ENCODE results near the gene SIRT1. TPM values are rescaled to one million over a fixed set of nuclear protein-coding genes. Genes with fewer than 3 reads are reported as not detected.
A peak's percentile ranks its signal among the peaks of the same experiment; 100 is the strongest.
"Not testable (repeated sequence)": the region's sequence is repeated elsewhere in the genome, so short reads cannot be mapped to it uniquely, and the experiment has no call there.

SIRT1 gene
- 76.7 and 83.8 TPM in 2 replicates for total RNA-seq (2021)
- long read RNA-seq, full-length matches to known transcripts: 3 of 20 reads
- long read RNA-seq, partial matches to known transcripts: 10 of 20 reads
- long read RNA-seq, other reads (novel, unspliced or antisense): 7 of 20 reads

DNA sequence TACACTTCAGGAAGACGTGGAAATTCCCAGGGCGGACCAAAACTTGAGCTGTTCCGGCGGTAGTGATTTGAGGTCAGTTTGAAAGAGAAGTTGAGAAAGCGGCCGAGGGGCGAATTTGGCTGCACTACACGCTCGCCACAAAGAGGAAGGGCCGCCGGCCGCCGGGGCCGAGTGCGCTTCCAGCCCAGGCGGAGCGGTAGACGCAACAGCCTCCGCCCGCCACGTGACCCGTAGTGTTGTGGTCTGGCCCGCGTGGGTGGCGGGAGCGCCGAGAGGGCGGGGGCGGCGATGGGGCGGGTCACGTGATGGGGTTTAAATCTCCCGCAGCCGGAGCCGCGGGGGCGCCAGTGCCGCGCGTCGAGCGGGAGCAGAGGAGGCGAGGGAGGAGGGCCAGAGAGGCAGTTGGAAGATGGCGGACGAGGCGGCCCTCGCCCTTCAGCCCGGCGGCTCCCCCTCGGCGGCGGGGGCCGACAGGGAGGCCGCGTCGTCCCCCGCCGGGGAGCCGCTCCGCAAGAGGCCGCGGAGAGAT is at the start of gene SIRT1:
Gene SIRT1, plus strand, starts transcription at position 344 of the 529 bp plus-strand sequence. Its CDS starts 66 bp downstream, at position 410.
- H3K79me1 ChIP-seq (ENCODE audit: insufficient read depth, low read depth, low read length, poor library complexity, severe bottlenecking): peaks cover 3% of the 10 kb centered on the region
- no peak within 1 kb of the TSS for H2AFZ ChIP-seq (ENCODE audit: low read length)
- TF ChIP-seq, protein P1, sequence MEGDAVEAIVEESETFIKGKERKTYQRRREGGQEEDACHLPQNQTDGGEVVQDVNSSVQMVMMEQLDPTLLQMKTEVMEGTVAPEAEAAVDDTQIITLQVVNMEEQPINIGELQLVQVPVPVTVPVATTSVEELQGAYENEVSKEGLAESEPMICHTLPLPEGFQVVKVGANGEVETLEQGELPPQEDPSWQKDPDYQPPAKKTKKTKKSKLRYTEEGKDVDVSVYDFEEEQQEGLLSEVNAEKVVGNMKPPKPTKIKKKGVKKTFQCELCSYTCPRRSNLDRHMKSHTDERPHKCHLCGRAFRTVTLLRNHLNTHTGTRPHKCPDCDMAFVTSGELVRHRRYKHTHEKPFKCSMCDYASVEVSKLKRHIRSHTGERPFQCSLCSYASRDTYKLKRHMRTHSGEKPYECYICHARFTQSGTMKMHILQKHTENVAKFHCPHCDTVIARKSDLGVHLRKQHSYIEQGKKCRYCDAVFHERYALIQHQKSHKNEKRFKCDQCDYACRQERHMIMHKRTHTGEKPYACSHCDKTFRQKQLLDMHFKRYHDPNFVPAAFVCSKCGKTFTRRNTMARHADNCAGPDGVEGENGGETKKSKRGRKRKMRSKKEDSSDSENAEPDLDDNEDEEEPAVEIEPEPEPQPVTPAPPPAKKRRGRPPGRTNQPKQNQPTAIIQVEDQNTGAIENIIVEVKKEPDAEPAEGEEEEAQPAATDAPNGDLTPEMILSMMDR (conservative IDR thresholded peaks at IDR 0.05): no peak
- peak within 1 kb of the TSS; percentile 42 for H3K18ac ChIP-seq (ENCODE audit: insufficient read length, low read depth, low read length)
- H3K14ac ChIP-seq (ENCODE audit: insufficient read depth, low read length): peak within 1 kb of the TSS; percentile 74
- peak within 1 kb of the TSS; percentile 32 for H3K27ac ChIP-seq (ENCODE audit: insufficient read length, low read depth, low read length)
- H2BK20ac ChIP-seq (ENCODE audit: low read depth, low read length, poor library complexity, severe bottlenecking): no peak within 1 kb of the TSS
- H3K9ac ChIP-seq (ENCODE audit: extremely low read depth, insufficient read length, low read length): peak within 1 kb of the TSS; percentile 79
- no peaks in the 10 kb centered on the region for H3K4me1 ChIP-seq (ENCODE audit: insufficient read depth, low read length)
- H2BK120ac ChIP-seq (ENCODE audit: low read depth, low read length, poor library complexity, severe bottlenecking): no peak within 1 kb of the TSS
- no peaks in the 10 kb centered on the region for H4K20me1 ChIP-seq (ENCODE audit: control insufficient read depth, insufficient read depth, insufficient read length)
- H3K4ac ChIP-seq (ENCODE audit: low read depth, low read length): no peak within 1 kb of the TSS
- H4K5ac ChIP-seq (ENCODE audit: insufficient read length, low read depth, low read length): no peak within 1 kb of the TSS
- no peak within 1 kb of the TSS for H2BK5ac ChIP-seq (ENCODE audit: insufficient read length, low read length)
- peak within 1 kb of the TSS; percentile 87 for H3K4me2 ChIP-seq (ENCODE audit: insufficient read depth, insufficient read length, low read length)
- H3K79me2 ChIP-seq (ENCODE audit: insufficient read depth, low read length): peaks cover 16% of the 10 kb centered on the region; the same call in 1 of the 2 replicates
- H3K27ac Mint-ChIP-seq: peak within 1 kb of the TSS; percentile 98
- peak; percentile 97 for DNase-seq
- peak within 1 kb of the TSS; percentile 90 to 97 for H3K4me3 Mint-ChIP-seq
- no peak within 1 kb of the TSS for H2BK15ac ChIP-seq (ENCODE audit: low read depth, low read length)
- H2AK5ac ChIP-seq (ENCODE audit: insufficient read length, low read length): no peak within 1 kb of the TSS
- no CpG with 5 or more reads among the region's 62 CpGs for WGBS (ENCODE audit: extremely low coverage, insufficient read length, low lambda C conversion rate)
- no peaks in the 10 kb centered on the region for H3K27me3 ChIP-seq (ENCODE audit: insufficient read depth, low read length)
- peaks cover 17 to 31% of the 10 kb centered on the region in 2 experiments for H3K4me1 Mint-ChIP-seq
- no peak within 1 kb of the TSS for H3K23ac ChIP-seq (ENCODE audit: insufficient read length, low read depth, low read length)
- H3K9me3 ChIP-seq (ENCODE audit: control insufficient read depth, low read depth, low read length): no peaks in the 10 kb centered on the region
- no peak within 1 kb of the TSS for H3K56ac ChIP-seq (ENCODE audit: insufficient read length, low read depth, low read length)
- no peaks in the 10 kb centered on the region; the same call in 1 of the 2 replicates for H3K27me3 Mint-ChIP-seq (ENCODE audit: low read depth)
- H3K23me2 ChIP-seq (ENCODE audit: insufficient read length, low read depth, low read length, poor library complexity, severe bottlenecking): peaks cover 8% of the 10 kb centered on the region
- peaks cover 27 to 39% (median 30%) of the 10 kb centered on the region in 3 experiments for H3K36me3 Mint-ChIP-seq (ENCODE audit: insufficient read depth in 1 of 3, low read depth in 3 of 3)
- H3T11ph ChIP-seq (ENCODE audit: low read length): no peak within 1 kb of the TSS
- H3K9me3 Mint-ChIP-seq: peaks cover 0 to 2% of the 10 kb centered on the region in 2 experiments; a peak in 1 of 5 replicates
- no peak within 1 kb of the TSS for H4K91ac ChIP-seq (ENCODE audit: insufficient read length, low read depth, low read length)
- H4K8ac ChIP-seq (replicated peaks; ENCODE audit: insufficient read length, low read depth, low read length): no peak within 1 kb of the TSS
- H2BK12ac ChIP-seq (ENCODE audit: insufficient read length, low read depth, low read length): no peak within 1 kb of the TSS

DNA sequence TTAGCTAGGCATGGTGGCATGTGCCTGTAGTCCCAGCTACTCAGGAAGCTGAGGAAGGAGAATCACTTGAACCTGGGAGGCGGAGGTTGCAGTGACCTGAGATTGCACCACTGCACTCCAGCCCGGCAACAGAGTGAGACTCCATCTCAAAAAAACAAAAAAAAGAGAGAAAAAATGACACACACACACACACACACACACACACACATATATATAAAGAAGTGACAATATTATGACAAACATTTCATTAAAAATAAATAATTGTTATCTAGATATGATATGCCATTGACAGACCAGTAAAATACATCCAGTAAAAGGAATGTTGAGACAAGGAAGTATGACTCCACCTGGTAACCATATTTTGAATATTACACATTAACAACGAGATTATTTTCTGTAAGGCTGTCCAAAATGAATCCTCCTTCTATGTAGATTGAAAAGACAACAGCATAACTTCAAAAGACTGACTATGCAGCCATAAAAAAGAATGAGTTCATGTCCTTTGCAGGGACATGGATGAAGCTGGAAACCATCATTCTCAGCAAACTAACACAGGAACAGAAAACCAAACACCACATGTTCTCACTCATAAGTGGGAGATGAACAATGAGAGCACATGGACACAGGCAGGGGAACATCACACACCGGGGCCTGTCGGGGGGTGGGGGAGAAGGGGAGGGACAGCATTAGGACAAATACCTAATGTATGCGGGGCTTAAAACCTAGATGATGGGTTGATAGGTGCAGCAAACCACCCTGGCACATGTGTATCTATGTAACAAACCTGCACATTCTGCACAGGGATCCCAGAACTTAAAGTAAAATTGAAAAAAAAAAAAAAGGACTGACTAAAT is 48.7 kb upstream of the SIRT1 start:
- not testable (repeated sequence) for DNase-seq; H2BK12ac ChIP-seq (ENCODE audit: insufficient read length, low read depth, low read length); H3K27me3 ChIP-seq (ENCODE audit: insufficient read depth, low read length); H3K4ac ChIP-seq (ENCODE audit: low read depth, low read length); H2BK20ac ChIP-seq (ENCODE audit: low read depth, low read length, poor library complexity, severe bottlenecking); H3K4me1 Mint-ChIP-seq; H3K27ac Mint-ChIP-seq; H3K14ac ChIP-seq (ENCODE audit: insufficient read depth, low read length); H4K20me1 ChIP-seq (ENCODE audit: control insufficient read depth, insufficient read depth, insufficient read length); H4K8ac ChIP-seq (replicated peaks; ENCODE audit: insufficient read length, low read depth, low read length); H3K4me2 ChIP-seq (ENCODE audit: insufficient read depth, insufficient read length, low read length); H2AFZ ChIP-seq (ENCODE audit: low read length); H3K36me3 Mint-ChIP-seq (ENCODE audit: insufficient read depth in 1 of 3, low read depth in 3 of 3); H3K4me1 ChIP-seq (ENCODE audit: insufficient read depth, low read length); H3K9me3 ChIP-seq (ENCODE audit: control insufficient read depth, low read depth, low read length); H3K56ac ChIP-seq (ENCODE audit: insufficient read length, low read depth, low read length); H2BK120ac ChIP-seq (ENCODE audit: low read depth, low read length, poor library complexity, severe bottlenecking); H3K27me3 Mint-ChIP-seq (ENCODE audit: low read depth); H3K9ac ChIP-seq (ENCODE audit: extremely low read depth, insufficient read length, low read length); H4K5ac ChIP-seq (ENCODE audit: insufficient read length, low read depth, low read length); H2BK5ac ChIP-seq (ENCODE audit: insufficient read length, low read length); H3K18ac ChIP-seq (ENCODE audit: insufficient read length, low read depth, low read length); H2AK5ac ChIP-seq (ENCODE audit: insufficient read length, low read length); H4K91ac ChIP-seq (ENCODE audit: insufficient read length, low read depth, low read length); H3K23ac ChIP-seq (ENCODE audit: insufficient read length, low read depth, low read length); H3K23me2 ChIP-seq (ENCODE audit: insufficient read length, low read depth, low read length, poor library complexity, severe bottlenecking); H3K27ac ChIP-seq (ENCODE audit: insufficient read length, low read depth, low read length); H3K79me2 ChIP-seq (ENCODE audit: insufficient read depth, low read length); H3K9me3 Mint-ChIP-seq; H3T11ph ChIP-seq (ENCODE audit: low read length); H3K79me1 ChIP-seq (ENCODE audit: insufficient read depth, low read depth, low read length, poor library complexity, severe bottlenecking); H2BK15ac ChIP-seq (ENCODE audit: low read depth, low read length)
- H3K4me3 Mint-ChIP-seq: peak overlapping the region in 1 of 2 experiments; percentile 33; a peak in 2 of 5 replicates
- no CpG with 5 or more reads among the region's 6 CpGs for WGBS (ENCODE audit: extremely low coverage, insufficient read length, low lambda C conversion rate)
